Sigmoid colon (tissue), 7 donors: ENCODE data around the gene CRY1. TPM values are rescaled to one million over a fixed set of nuclear protein-coding genes. Genes with fewer than 3 reads are reported as not detected.

Experiments
- DNase-seq: peaks from one replicate; pipeline ENCODE4 v3.0.0-alpha.2; 2019
- H3K27ac ChIP-seq, 4 donors: fragments of 200-600 bp; sonication (generic); one replicate each; pipeline ENCODE4 v1.5.1; 2016 to 2019; ENCODE audit warnings: mild to moderate bottlenecking in 1 of 4
- H3K27me3 ChIP-seq, 3 donors: fragments of 200-600 bp; sonication (generic); one replicate each; pipeline ENCODE4 v1.5.1; 2019; ENCODE audit warnings: mild to moderate bottlenecking in 1 of 3
- H3K36me3 ChIP-seq, 4 donors: fragments of 200-600 bp; sonication (generic); one replicate each; pipeline ENCODE4 v1.5.1; 2016 to 2019
- H3K4me1 ChIP-seq, 4 donors: fragments of 200-600 bp; sonication (generic); one replicate each; pipeline ENCODE4 v1.5.1; 2017 to 2019
- H3K4me3 ChIP-seq, 4 donors: fragments of 200-600 bp; sonication (generic); one replicate each; pipeline ENCODE4 v1.5.1; 2017 to 2019; ENCODE audit warnings: mild to moderate bottlenecking in 2 of 4, moderate library complexity in 1 of 4
- H3K9me3 ChIP-seq, 4 donors: fragments of 200-600 bp in 3 of 4; sonication (generic) in 3 of 4; one replicate each; pipeline versions ENCODE4 v1.5.1 to v1.6.1; 2013 to 2019
- CTCF ChIP-seq, 4 experiments: fragments of 450-650 bp in 3 of 4; fragments of 200-600 bp in 1 of 4; IDR thresholded peaks; one replicate each; pipeline ENCODE4 v1.5.1; 2016 to 2019; ENCODE audit warnings: antibody characterized with exemption in 4 of 4, mild to moderate bottlenecking in 3 of 4, moderate library complexity in 2 of 4
- EP300 ChIP-seq, 4 donors: sonication (generic); formaldehyde crosslinking; IDR thresholded peaks; one replicate each; pipeline ENCODE4 v1.6.1; 2017; ENCODE audit warnings: antibody characterized with exemption in 4 of 4
- POLR2A ChIP-seq, 2 donors: fragments of 450-650 bp; IDR thresholded peaks; one replicate each; pipeline ENCODE4 v1.6.1; 2016; ENCODE audit warnings: antibody characterized with exemption in 2 of 2, mild to moderate bottlenecking in 2 of 2, moderate library complexity in 2 of 2
- POLR2AphosphoS5 ChIP-seq, 4 donors: sonication (generic); formaldehyde crosslinking; IDR thresholded peaks; one replicate each; pipeline ENCODE4 v1.6.1; 2017; ENCODE audit warnings: antibody characterized with exemption in 4 of 4
- WGBS, 2 donors: extraction: QIAGEN DNeasy Blood & Tissue Kit; methylation state at CpG; one replicate each; pipeline ENCODE4 v1.1.7; 2013; 5-methylcytosine and 5-hydroxymethylcytosine counted together
- intact Hi-C: fragments of 100-400 bp; cut with DNase I; formaldehyde crosslinking; loops from one replicate; pipeline ENCODE4 v1.15.1; 2023
- polyA plus RNA-seq, 3 donors: library from polyadenylated mRNA; stranded (reverse); fragments of 200-250 nt; gene quantifications; one replicate each; pipeline ENCODE4 v1.2.3, GENCODE V29; 2013
- total RNA-seq, 4 donors: library from RNA; depleted of rRNA; stranded (reverse); fragments of >200 nt; gene quantifications; one replicate each; pipeline ENCODE4 v1.1.0, GENCODE V29; 2016
- donor health status: healthy with polysubstance abuse.
- donor health status: Bipolar disorder and iron deficiency.
- donor health status: healthy.

The CRY1 gene
- total and polyA plus RNA-seq, 7 donors: 7.2 to 40.4 (median 20.3) TPM

- Histone ChIP-seq H3K27me3 (no peaks in the 10 kb centered on the region), H3K4me1 (no peaks in the 10 kb centered on the region), H3K9me3 (no peaks in the 10 kb centered on the region), H3K36me3 (no peaks in the 10 kb centered on the region), H3K27ac (no peak overlapping the region), H3K4me3 (no peak overlapping the region)
- WGBS, 2 donors: 76 to 81% methylated on average over 7 of the region's 7 CpGs
- TF ChIP-seq POLR2A (IDR thresholded peaks at IDR 0.05): no peak
- TF ChIP-seq POLR2AphosphoS5 (IDR thresholded peaks at IDR 0.05): no peak
- TF ChIP-seq CTCF (IDR thresholded peaks at IDR 0.05): no peak
- TF ChIP-seq EP300 (IDR thresholded peaks at IDR 0.05): no peak
- DNase-seq: no peak
- intact Hi-C loops: no loop called here
These were observed 36.1 kb upstream of the CRY1 start for GRCh38 chr12:107129315-107129930.

- H3K4me3 ChIP-seq: no peak overlapping the region
- no peak for TF ChIP-seq POLR2A (IDR thresholded peaks at IDR 0.05)
- TF ChIP-seq CTCF (IDR thresholded peaks at IDR 0.05): no peak
- no peak for TF ChIP-seq EP300 (IDR thresholded peaks at IDR 0.05)
- no peak for TF ChIP-seq POLR2AphosphoS5 (IDR thresholded peaks at IDR 0.05)
- H3K27me3 ChIP-seq: peaks cover 0 to 2% (median 0%) of the 10 kb centered on the region in 3 donors
- no peak overlapping the region for H3K27ac ChIP-seq
- 59 to 75% methylated on average over 6 of the region's 6 CpGs for WGBS, 2 donors
- no peak for DNase-seq
- H3K4me1 ChIP-seq: no peaks in the 10 kb centered on the region
- H3K9me3 ChIP-seq: no peaks in the 10 kb centered on the region
- H3K36me3 ChIP-seq: no peaks in the 10 kb centered on the region
- intact Hi-C loops: no loop called here
These were observed 34.4 kb upstream of the CRY1 start for GRCh38 chr12:107127482-107128430.

- DNase-seq: no peak
- TF ChIP-seq POLR2A (IDR thresholded peaks at IDR 0.05): no peak
- no peak for TF ChIP-seq CTCF (IDR thresholded peaks at IDR 0.05)
- TF ChIP-seq POLR2AphosphoS5 (IDR thresholded peaks at IDR 0.05): no peak
- TF ChIP-seq EP300 (IDR thresholded peaks at IDR 0.05): no peak
- H3K27ac ChIP-seq: no peak overlapping the region
- no peaks in the 10 kb centered on the region for H3K4me1 ChIP-seq
- H3K27me3 ChIP-seq: peaks cover 0 to 10% (median 0%) of the 10 kb centered on the region in 3 donors
- intact Hi-C loops: no loop called here
- H3K4me3 ChIP-seq: no peak overlapping the region
- 66% methylated on average over 5 of the region's 5 CpGs for WGBS, 2 donors
- no peaks in the 10 kb centered on the region for H3K9me3 ChIP-seq
- no peaks in the 10 kb centered on the region for H3K36me3 ChIP-seq
These were observed 33.6 kb upstream of the CRY1 start for GRCh38 chr12:107126796-107127481.

- no peak for DNase-seq
- Histone ChIP-seq H3K36me3 (no peaks in the 10 kb centered on the region), H3K4me1 (no peaks in the 10 kb centered on the region), H3K27ac (no peak overlapping the region), H3K9me3 (no peaks in the 10 kb centered on the region), H3K4me3 (no peak overlapping the region), H3K27me3 (peaks cover 0 to 10% (median 0%) of the 10 kb centered on the region in 3 donors)
- TF ChIP-seq POLR2AphosphoS5 (IDR thresholded peaks at IDR 0.05): no peak
- intact Hi-C loops: no loop called here
- WGBS, 2 donors: 36 to 68% methylated on average over 3 of the region's 3 CpGs
These were observed 32.5 kb upstream of the CRY1 start for GRCh38 chr12:107125833-107126232.

GRCh38 chr12:107122452-107122958 lies 29.2 kb upstream of the CRY1 start:
- Histone ChIP-seq H3K36me3 (no peaks in the 10 kb centered on the region), H3K27me3 (peaks cover 0 to 10% (median 0%) of the 10 kb centered on the region in 3 donors), H3K4me1 (no peaks in the 10 kb centered on the region), H3K27ac (no peak overlapping the region), H3K9me3 (no peaks in the 10 kb centered on the region), H3K4me3 (no peak overlapping the region)
- intact Hi-C loops: no loop called here
- DNase-seq: no peak
- no peak for TF ChIP-seq POLR2AphosphoS5 (IDR thresholded peaks at IDR 0.05)
- TF ChIP-seq POLR2A (IDR thresholded peaks at IDR 0.05): no peak
- no peak for TF ChIP-seq CTCF (IDR thresholded peaks at IDR 0.05)
- no peak for TF ChIP-seq EP300 (IDR thresholded peaks at IDR 0.05)
- 74 to 86% methylated on average over 3 of the region's 3 CpGs for WGBS, 2 donors
